GM20431 (cell line): ENCODE measurements around the gene LINC01488.

Source experiments
- in situ Hi-C: fragments of 300-500 bp; cut with MseI, MboI; formaldehyde crosslinking; loops from one replicate; pipeline ENCODE4 v1.15.0; 2020; ENCODE audit warnings: low sequenced_read_pairs; ENCODE audit not compliant: unreplicated experiment

The LINC01488 gene

DNA sequence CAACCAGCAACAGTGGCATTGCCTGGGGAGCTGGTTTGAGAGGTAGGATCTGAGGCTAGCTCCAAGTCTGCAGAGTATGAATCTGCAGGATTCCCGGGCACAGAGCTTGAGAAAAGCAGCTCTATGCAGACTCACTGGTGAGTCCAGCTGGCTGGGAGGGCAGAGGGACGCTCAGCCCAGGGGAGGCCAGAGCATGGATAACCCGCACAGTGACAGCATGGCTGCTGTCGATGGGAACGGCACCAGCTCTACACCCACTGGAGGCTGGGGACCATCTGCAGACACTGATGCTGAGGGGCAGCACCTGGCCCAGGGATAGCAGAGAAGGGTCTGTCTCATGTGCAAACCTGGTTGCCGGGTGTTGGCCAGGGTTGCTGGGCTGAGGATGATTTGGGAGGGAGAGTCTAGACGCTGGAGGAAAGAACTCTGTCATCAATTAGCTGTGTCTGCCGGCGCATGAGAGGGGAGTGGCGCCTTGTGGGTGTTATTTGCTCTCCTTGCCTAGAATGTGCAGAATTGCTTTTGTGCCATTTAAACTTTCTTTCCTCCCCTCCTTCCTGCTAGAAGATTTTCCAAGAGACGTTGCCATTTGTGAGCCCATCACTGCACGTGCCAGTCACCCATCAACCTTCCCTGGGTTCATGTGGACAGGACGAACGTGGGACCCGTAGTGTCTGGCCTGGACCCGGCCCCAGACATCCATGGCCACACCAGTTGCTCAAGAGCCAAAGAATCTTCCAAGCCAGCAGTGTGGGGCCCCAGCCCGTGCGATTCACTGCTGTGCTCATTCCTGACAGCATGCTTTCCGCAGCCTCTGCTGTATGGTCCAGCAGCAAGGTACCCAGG lies 19.1 kb upstream of the LINC01488 start:
- in situ Hi-C loops = no loop called here

- in situ Hi-C loops = no loop called here
These were observed 18.1 kb upstream of the LINC01488 start for GRCh38 chr11:69463181-69463994.

DNA sequence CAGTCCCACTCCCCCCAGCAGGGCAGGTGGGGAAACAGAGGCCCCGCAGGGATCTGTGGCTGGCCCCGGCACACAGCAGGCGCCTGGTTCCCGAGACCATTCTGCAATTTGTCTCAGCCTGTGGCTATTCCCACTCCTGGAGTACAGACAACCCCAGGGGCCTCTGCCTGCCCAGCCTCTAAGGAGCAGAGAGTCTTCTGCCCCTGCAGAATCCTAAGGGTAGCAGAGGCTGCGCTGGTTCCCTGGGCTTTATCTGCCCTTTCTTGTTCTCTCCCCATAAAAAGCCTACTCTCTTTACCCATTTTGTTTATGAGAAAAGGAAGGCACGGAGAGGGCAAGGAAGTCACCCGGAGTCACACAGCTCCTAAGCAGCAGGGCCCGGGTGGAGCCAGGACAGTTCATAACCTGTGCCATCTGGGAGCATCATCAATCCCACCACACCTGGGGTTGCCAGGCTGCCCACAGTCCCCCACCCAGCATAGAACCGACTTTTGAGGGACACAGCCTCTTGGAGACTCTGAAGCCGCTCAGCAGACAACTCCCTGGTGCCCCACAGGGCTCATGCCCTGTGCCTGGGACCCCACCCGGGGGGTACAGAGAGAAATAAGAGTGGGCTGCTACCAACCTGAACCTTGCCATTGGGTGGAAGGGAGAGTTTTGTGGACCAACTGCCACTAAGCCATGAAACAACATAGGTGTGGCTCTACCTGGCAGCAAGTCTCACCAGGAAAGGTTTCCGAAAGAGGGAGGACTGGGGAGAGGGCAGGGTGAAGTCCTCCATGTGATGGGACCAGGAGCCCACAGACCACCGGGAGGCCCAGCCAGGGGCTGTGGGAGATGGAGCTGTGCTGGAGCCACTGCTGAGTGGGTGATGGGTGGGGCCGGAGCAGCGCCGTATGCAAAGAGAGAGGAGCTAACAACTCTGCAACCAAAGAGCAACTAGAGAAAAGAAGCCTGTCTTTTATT lies 17.2 kb upstream of the LINC01488 start:
- in situ Hi-C loops = no loop called here

DNA sequence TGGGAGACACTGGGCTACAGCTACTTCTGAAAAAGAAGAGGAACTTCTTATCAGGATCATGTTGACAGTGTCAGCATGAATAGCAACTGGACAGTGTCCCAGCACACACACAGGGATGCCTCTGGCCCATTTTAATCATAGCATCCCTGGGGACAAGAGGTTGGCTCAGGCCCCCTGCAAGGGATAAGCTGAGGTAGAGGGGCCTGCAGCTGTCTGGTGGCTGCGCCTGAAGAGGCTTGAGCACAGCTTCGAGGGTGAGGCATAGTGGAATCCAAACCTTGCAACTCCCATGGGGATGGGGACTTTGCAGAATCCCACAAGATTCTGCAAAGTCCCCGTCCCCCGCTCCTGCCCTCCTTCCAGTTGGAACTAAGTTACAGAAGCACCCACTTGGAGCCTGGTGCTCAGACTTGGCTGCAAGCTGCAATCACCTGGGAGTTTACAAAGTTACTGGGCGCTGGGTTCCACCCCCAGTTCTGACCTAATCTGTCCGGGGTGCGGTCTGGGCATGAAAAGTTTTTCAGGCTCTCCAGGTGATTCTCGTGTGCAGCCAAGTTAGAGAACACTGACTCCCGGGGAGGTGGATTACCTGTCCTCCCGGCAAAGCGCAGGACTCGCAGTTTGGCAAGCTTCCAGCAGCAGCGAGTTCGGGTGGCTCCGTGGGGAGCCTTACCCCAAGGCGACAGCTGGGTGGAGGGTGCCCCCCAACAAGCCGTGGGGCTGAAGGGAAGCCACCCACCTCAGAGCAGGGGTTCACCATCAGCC lies 16.0 kb upstream of the LINC01488 start:
- in situ Hi-C loops = no loop called here

DNA sequence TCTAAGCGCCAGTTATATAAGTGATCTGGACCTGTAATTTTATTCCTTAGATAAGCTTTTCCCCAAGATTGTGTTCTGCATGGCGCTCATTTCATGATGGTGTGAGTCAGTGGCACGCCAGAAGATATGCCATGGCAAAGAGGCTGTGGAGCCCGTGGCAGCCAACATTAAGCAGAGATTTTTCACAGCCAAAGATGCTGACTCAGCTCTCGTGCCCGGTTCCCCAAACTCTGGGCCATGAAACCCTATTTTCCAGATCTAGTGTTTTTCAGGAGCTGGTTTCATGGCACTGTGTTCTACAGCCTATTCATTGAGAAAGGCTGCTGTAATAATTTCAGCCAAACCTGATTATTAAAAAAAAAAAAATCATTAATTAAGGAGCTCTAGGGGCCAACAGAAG lies 15.4 kb upstream of the LINC01488 start:
- in situ Hi-C loops = no loop called here

DNA sequence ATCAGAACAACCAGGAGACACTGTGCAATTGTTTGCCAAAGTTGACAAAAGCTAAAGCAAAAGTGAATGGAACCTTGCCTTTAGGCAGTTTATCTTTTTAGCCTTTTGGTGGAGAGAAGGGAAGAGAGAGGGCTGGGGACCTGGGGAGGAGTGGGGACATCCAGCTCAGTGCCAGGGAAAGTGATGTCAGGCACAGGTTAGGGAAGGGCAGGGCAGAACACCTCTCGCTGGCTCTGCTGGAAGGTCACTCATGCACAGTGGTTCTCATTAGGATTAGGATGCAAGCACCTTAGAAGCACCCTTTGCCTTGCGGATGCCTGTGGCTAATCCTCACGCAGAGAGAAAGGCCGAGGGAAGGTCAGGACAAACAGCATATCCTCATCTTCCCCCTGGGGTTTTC lies 14.3 kb upstream of the LINC01488 start:
- in situ Hi-C loops = no loop called here

DNA sequence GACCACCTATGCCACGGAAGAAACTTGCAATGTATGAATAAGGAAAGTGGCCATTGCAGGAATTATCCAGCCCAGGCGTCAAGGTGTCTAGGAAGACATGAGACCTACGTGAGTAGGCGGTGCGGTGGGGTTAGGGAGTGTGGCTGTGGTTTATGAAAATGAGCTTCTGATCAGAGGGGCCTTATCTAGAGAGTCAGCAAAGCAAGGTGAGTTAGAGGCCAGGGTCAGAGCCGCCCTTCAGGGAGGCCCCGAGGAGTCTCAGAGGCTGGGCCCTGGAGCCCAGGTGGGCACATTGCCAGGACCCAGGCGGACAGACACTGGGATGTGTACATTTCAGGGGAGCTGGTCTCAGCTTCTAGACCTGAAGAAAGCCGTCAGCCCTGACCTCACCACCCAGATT lies 13.8 kb upstream of the LINC01488 start:
- in situ Hi-C loops = no loop called here

DNA sequence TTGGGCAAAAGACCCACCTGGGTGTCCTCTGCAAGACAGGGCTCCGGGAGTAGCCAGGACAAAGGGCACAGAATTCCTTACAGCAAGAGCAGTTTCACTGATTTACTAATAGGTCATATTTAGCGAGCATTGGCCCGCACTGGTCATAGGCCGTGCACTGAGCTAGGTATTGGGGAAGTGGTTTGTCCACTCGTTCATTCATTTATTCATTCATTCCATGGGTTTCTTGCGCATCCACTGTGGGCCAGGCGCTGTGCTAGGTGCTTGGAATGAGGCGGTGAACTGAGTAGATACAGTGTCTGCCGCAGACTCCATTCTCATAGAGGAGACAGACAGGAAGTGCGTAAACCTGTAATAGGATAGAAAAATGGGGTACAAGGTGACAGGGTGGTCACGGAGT lies 13.2 kb upstream of the LINC01488 start:
- in situ Hi-C loops = no loop called here

DNA sequence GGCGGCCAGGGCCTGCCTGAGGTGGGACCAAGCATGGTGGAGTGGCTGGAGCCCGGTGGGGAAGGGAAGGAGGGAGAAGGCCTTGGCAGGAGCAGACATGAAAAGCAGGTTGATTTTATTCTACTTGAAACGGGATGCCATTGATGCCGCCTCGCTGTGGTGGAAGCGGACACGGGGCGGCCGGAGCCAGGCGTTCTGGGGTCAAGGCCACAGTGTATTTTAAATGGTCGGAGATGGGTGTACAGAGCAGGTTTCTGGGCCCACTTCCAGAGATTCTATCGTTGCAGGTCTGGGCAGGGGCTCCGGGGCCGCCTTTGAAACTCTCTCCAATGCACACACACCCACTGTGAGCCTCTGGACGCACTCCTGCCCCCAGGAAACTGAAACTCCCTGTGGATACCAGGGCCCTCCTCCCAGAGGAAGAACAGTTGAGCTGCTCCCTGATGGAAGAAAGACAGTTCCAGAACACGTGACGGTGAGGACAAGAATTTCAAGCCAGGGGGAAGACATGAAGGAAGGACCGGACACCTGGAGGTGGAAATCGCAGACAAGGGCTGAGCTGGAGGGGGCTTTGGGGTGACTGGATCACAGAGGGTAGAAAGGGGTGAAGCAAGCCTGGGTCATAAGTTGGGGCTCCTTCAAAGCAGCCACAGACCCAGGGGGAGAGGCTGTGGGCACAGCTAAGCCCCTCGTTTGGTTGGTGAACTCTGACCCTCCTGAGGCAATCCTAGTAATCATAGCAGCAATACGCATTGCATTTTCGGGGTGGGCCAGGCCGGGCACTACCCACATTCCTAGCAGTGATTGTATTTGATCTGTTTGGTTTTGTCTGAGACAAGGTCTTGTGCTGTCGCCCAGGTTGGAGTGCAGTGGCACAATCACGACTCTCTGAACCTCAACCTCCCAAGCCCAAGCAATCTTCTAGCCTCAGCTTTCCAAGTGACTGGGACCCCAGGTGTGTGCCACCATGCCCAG lies 12.3 kb upstream of the LINC01488 start:
- in situ Hi-C loops = no loop called here

DNA sequence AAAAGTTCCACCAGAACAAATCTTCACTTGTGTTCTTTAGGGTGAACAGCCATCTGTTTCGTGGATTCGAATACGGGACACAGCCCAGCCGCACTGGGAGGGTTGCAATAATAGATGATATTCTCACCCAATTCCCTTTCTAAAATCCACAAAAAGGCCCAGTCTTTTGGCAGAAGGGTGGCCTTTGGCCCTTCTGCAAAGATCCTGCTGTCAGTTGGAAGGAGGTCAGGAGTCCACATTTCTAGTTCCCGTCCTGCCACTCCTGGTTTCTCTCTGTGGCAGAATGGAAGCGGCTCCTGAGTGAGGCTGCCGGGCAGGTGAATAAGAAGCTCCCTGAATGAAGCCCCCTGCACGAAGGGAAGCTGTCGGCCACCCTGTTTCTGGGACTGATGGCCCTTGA lies 11.2 kb upstream of the LINC01488 start:
- in situ Hi-C loops = no loop called here

DNA sequence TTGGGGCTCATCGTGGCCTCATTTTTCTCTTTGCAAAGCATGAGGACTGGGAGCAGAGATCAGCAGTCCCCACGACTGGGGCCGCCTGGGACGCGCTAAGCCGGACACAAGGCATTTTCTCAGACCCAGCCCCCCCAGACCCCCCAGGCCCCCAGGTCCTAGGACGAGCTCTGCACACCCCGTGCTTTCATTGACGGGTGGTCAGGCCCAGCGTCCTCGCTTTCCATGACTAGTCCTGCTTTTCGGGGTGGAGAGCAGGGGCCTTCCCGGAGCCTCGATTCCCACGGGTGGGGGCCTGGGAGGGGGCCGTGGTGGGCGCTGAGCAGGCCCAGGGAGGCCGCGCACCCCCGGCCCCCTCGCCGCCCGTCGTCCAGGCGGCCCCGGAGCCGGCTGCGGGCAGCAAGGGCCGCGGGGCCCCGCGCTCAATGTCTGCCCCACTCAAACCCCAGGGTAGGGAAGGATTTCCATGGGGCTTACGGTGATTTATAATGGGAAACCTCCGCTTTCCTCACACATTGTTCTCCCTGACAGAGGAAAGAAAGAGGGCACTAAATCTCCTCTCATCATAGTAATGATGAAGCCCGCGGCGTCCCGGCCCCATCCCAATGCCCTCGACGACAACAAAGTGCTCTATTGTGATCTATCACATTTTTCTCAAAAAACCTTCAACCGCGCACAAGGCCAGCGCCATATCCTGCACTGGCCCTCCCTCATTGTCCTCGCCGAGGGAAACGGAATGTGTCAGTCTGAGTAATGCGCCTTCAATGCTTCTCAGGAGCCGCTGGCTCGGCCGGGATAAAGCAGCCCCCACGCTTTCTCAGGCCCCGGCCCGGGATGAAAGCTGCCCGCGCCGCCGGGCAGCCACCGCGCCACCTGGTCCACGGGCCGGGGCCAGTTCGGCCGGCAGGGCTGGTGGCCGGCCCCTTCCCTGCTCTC lies 10.4 kb upstream of the LINC01488 start:
- in situ Hi-C loops = no loop called here

DNA sequence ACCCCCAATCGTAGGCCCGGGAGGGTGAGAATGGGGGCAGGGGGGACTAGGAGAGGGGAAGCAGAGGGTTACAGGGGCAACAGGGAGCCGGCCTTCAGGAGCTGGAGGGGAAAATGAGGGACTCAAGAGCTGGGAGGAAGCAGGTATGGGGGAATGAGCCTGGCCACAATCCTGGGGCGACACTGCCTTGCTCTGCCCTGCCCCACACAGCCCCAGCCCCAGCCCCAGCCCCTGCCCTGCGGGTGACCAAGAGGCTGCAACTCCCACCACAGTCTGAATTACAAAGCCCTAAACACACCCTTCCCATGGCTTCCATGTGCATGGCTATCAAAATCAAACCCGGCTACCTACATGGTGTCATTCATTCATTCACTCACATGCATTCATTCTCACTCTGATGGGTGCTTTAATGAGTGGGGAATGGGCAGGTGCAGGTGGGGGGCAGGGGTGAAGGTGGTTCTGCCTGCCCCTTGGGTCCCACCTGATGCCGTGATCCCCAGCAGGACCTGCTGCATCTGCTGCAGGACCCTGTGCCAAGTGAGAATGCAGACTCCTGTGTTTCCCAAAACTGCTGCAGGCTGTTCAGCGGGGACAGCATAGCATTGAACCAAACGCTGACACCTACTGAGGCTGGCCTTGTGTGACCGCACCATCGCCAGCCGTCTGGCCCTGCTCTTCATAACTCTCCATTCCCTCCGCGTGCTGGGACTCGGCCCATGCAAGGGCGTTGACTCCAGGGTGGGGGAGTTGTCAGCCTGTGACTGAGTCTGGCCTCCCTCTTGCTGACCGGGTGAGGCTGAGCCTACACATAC lies 9.5 kb upstream of the LINC01488 start:
- in situ Hi-C loops = no loop called here

GRCh38 chr11:69472541-69473275 lies 8.8 kb upstream of the LINC01488 start:
- in situ Hi-C loops = no loop called here

DNA sequence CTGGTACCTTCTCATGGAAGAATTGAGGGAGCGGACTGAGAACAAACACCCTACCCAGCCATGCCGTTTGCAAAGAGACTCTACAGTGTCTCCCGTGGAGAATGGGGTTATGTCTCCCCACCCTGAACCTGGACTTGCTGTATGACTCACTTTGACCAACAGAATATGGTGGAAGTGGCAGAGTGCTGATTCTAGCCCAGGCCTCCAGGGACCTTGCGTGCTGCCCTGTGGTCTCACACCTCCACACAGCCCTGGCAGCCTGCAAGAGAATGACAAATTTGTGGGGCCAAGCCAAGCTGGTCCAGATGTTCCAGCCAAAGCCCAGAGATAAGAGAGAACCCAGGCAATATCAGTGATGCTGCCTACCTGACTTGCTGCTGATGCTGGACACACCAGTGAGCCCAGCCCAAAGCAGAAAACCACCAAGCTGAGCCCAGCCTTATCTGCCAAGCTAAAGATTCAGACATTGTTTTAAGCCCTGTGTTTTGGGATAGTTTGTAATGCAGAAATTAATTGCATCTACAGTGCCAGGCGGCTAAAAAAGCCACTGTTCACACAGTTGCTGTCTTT lies 8.1 kb upstream of the LINC01488 start:
- in situ Hi-C loops = no loop called here

DNA sequence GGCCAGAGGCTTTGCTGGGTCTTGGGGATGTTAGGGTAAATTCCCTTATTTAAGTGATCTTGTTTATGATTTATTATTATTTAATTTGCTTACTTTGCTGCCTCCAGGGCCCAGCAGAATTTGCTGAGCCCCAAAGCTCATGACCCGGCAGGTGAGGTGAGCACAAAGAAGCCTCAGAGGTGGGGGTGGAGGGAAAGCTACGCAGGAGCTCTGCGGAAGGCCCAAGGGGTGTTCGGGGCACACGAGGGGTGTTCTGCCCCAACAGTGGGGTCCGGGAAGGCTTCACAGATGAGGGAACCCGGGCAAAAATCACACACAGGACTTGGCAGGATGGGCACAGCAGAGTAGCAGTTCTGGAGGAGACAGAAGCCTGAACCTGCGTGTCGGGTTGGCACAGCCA lies 6.7 kb upstream of the LINC01488 start:
- in situ Hi-C loops = no loop called here
